HG03097 (cell line): ENCODE results near the gene KCNIP4.

ENCODE experiments used
- ATAC-seq: cut with Tn5 transposase; IDR thresholded peaks from one replicate; pipeline ENCODE4 v1.9.1; 2021; ENCODE audit not compliant: unreplicated experiment, low FRiP score

Gene KCNIP4

DNA sequence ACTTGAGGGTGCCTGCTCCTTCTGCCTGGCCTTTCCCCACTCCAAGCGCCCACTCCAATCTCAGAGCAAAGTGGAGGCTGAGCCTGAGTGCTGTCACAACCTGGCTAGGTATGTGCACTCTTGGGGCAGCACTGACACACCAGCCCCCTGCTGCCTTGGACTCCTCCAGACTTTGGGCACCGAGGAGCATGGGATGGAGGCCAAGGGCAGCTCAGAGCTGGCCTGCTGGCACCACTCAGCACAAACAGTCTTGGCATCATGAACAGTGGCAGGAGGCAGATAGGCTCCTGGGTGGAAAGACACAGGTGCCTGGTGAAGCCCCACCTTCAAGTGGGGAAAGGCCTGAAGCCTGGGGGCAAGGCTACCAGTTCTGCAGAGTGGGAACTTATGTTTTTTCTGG is 91.8 kb downstream of the KCNIP4 start:
- no peak for ATAC-seq

DNA sequence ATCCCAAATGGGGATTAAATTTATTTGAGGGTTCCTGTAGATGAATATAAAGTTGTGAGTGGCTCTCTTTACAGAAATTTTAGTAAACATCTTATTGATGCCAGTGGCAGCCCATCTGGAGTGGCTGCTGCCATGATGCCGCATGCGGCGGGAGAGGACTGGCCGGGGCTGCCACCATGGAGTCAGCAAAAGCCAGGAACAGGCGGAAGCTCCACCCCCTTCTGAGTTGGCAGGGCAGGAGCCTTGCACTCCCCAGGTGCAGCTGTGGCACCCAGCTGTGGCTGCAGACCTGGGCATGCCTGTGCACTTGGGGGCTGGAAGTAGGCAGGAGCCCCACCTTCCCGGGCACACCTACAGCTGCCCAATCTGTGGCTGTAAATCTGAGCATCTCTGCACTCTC is 92.3 kb downstream of the KCNIP4 start:
- no peak for ATAC-seq

DNA sequence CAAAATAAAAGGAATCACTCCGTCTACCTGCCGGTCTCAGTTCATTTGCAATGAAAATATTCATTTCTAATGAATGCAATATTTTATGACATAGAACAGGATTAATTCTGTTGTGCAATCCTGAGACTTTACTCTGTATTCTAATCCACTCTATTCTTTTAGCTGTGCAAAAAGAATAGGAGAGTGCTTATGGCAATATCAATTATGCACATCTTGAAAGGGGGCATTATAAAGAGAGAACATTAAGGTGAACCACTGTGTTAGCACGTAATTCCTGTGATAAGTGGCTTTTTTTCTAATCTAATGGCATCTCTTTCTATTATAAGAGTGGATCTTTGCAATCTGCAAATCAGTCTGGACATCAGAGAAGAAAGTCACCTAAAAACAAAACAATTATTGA is 99.5 kb downstream of the KCNIP4 start:
- ATAC-seq, result no peak

DNA sequence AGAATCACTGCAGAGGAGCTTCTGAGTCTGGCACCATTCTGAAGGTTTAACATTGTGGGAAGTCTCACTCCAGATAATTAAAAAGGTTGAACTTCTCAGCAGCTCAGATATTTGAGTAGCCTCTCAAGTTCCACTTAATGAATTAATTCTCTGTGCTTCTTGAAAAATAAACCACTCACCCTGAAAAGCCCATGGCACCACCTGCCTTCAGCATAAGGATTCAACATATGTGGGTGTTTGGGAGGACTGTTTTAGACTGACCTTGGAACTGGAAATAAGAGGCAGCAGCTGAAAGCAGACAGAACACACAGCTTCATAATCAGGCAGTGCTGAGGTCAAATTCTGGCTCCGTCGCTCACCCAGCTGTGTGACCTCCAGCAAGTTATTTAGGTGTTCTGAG is 100.6 kb downstream of the KCNIP4 start:
- no peak for ATAC-seq

DNA sequence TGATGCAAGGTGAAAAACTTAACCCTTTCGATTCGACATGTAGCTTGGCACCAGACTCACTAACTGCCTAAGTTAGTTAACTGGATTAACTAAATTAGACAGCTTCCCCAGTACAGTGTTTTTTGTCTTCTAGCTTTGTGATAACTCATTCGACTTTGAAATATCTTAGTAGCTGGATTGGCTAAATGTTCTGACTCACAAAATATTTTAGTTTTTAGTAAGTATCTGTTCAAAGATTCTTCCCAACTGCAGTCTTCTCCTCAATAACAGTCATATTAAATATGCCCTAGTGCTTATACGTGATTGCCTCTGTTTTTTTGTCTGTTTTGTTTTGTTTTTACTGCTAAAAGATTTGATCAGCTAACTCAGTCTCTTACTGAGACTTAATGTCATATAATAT is 102.9 kb downstream of the KCNIP4 start:
- ATAC-seq, result no peak

DNA sequence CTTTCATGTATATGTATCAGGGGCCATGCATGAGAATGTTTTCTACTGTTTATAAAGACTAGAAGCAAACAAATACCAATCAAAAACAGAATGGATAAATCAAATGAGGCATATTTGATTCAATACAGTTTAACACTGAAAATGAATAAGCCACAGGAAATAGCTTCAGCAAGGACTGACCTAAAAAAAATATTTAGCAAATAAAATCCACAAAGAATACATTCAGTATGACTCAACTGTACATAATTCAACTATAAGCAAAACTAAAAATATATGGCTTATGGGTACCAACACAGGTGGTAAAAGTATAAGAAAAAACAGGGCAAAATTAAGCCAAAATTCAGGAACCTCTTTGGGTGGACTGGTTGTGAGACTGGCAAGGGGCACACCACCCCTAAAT is 112.9 kb downstream of the KCNIP4 start:
- ATAC-seq, result no peak

DNA sequence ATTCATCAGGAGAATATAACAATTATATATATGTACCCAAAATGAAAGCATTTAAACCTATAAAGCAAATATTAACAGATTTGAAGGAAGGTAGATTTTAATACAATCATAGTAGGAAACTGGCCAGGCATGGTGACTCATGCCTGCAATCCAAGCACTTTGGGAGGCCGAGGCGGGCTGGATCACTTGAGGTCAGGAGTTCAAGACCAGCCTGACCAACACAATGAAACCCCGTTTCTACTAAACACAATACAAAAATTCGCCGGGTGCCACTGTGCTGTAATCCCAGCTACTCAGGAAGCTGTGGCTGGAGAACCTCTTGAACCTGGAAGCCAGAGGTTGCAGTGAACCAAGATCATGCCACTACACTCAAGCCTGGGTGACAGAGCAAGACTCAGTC is 118.3 kb downstream of the KCNIP4 start:
- ATAC-seq, result no peak

DNA sequence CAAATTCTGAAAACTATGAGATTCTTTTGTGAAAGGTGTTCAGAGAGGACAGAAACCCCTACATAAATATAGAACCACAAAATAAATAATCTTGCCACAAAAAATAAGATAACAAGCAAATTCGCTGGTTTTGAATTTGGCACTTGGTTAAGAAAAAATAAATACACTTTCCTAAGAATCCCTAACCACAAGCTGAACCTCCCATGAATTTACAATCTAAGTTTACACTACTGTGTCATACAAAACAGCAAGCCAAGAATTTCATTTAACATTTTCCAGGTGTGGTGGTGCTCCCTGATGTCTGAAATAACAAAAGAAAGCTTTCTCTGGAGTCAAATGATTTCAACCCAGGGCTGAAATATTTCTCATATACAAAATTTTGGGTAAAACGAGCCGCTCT is 121.0 kb downstream of the KCNIP4 start:
- no peak for ATAC-seq

DNA sequence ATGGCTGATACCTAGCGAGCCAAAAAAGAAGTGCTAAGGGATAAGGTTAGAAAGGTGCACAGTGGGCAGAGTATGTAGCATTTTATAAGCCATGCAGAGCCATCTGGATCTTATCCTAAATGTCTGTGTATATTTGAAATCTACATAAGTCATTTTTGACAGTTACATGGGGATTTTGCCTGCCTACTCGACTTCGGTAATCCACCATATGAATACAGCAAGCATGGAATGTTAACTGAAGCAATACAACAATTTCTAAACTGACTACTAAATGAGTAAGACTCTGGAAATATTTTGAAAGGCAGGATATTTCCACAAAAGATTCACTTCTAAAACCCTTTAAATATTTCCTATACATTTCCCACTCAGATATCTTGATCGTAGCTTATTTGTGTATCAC is 122.5 kb downstream of the KCNIP4 start:
- ATAC-seq, result no peak

DNA sequence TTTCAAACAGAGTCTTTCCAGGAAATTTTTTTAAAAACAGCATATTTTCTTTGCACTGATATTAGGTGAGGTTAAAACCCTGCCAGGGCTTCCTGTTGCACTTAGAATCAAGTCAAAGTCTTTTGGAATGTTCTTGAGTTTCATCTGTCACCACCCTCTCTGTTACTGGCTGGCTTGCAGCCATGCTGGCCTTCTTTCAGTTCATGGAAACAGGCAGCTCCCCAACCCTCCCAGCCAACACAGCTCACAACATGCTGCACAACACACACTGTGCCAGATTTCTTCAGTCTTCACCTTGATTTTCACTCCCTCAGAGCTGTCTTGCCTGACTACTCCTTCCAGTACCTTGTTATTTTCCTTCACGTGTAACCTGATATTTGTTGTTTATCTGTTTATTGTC is 129.5 kb downstream of the KCNIP4 start:
- no peak for ATAC-seq

DNA sequence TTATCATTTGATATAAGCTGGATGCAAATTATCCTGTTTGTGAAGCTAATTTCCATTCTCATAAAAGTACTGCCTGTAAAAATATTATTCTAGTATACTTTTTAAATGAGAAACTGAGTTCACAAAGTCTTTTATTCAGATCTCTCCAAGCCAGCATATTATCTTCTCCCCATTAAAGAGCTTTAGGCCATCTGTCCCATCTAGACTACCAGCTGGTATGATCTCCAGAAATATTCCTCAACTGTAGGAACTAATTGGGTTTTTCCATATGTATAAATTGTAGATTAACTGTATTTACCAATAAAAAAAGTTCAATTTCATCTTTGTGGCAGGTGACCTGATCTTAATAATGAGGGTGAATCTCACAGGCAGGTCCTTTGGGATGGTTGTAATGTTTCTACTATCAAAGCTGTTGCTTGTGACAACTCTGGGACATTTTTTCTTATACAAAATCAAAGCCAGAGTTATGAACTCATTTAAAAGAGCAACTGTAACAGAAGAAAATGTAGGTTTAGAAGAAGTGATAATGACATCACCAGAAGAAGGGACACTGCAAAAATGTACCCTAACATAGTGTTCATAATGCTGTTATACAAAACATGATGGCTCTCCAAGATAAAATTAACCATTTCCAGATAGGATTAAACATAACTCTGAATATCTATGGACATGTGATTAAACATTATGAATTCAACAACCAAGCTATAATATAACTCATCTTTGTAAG is 132.8 kb downstream of the KCNIP4 start:
- no peak for ATAC-seq

DNA sequence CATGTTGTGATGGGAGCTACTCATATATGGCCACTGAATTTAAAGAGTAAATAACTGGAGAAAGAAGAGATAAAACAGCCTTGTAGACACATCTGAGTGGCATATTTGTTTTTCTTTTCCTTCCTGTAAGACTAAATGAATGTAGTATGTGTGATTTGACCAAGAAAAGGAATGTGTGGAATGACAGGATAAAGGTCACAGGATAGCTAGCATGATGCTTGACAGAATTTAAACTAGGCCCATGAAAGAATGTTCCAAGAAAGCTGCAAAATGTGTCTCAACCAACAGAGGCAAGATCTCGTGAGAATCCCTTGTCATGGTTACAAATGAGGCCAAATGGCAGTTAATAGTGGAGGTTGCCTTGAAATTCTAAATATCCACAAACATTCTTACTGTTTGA is 137.0 kb downstream of the KCNIP4 start:
- no peak for ATAC-seq

DNA sequence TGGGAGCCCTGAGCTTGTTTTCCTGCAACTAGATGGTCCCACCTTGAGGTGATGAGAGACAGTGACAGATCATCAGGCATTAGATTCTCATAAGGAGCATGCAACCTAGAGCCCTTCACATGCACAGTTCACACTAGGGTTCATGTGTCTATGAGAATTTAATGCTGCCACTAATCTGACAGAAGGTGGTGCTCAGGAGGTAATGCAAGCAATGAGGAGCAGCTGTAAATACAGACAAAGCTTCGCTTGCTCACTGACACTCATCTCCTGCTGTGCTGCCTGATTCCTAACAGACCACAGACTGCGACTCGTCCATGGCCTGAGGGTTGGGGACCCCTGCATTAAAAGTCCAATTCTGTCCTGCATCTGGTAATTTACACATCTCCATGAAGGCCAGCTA is 141.6 kb downstream of the KCNIP4 start:
- ATAC-seq, result no peak

DNA sequence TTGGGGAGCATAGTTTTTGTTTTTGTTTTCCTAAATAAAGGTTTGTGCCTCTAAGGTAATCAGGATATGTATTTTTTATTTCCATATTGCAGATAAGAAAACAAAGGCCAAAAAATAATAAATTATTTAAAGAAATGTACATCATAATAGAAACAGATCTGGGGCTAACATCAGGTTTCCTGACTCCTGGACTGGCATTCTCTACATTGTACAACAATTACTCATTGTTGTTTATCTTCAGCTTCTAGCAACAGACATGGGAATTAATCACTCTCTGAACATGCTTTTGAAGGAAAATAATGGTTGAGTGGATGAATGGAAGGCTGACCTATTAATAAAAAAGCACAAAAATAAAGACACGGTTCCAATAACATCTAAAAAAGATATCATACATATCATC is 146.2 kb downstream of the KCNIP4 start:
- no peak for ATAC-seq

DNA sequence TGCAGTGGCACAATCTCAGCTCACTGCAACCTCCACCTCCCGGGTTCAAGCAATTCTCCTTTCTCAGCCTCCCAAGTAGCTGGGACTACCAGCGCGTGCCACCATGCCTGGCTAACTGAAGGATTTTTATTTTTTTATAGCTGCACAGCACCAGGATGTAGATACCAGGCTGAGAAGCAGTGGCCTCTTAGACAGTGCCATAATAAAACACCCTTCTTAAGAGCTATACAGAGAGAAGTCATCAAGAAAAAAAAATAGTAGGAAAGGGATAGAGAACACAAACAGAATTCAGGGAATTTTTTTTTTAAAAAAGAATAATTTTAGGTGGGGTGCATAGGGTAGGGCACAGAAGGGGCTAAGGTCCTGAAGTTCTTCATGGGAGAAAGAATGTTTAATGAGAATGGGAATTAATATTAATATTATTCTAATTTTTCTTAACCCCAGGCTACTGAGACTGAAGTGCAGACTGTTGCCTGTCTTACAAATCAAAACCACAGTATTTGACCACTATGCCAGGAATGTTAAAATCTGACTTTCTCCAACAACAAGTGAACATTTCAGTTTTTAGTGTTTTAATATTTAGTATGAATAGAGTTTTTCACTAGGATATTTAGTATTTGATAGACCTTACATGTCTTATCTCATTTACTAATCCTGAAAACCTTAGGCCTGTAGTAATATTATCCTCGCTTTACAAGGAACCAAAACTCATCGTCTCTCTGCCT is 146.7 kb downstream of the KCNIP4 start:
- ATAC-seq, result no peak

DNA sequence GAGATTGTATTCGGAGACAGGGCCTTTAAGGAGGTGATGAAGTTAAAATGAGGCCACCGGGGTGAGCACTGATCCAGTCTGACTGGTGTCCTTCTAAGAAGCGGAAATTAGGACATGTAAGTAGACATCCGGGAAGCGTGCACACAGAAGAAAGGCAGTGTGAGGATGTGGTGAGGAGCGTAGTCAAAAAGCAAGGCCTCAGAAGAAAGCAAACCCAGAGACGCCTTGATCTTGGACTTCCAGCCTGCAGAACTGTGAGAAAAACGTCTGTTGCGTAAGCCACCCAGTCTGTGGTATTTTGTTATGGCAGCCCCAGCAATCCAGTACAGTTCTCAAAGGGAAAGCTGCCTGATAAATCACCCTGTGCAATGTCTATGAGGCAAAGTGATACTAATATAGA is 153.5 kb downstream of the KCNIP4 start:
- ATAC-seq, result no peak

DNA sequence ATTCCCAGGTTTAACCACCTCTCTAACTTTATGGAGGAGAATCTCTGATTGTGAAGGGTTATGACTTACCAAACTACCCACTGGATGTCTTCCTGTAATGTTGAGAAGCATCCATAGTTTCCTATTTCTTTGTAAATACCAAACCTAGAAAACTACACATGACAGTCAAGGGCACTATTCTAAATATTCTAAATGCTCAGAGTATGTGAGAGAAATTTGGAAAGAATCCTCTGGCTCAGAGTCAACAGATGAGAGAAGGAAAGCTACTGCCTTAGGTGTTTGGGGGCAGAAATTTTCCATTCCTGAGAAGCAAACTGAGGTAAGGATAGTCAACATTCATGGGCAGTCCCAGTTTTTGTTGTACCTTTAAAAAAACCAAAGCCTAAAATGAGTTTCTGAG is 155.8 kb downstream of the KCNIP4 start:
- no peak for ATAC-seq

DNA sequence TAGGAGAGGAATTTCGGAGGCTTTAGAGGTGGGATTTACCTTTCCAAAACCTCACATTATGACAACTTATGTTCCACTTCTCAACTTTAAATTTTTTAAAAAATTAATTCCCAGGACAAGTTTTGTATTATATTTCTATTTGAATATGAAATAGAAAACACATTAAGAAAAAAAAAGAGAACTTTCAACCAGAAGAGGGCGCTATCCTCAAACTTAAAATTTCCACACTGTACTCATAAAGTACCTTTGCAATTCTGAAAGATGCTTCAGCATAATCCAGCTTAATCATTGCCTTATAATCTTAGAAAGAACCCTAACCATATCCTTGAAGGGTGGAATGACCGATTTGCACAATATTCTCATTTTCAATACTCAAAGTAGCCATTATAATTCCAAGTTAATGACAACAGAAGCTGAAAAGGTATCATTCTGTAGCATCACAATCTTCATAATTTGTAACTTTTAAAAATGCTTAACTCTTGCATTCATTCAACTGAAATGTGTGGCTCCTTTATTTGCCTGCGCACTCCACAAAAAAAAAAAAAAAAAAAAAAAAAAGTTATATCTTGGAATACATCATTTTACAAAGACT is 158.0 kb downstream of the KCNIP4 start:
- ATAC-seq, result no peak

DNA sequence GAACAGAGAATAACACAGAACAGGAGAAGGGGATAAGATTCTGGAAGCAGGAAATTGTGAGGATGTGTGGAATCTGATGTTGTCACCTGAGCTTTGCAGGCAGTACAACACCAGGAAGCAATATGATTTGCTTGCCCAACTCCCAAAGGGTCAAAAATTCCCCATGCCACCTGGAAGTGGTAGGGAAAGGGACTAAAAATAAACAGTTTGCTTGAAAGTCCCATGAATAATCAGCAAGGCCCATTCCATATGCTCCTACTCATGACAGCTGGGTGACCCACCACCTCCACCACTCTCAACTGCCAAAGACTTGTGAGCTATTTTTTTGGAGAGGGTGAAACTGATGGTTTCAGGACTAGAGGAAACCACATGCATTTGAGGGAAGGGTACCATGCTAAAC is 168.4 kb downstream of the KCNIP4 start:
- no peak for ATAC-seq

DNA sequence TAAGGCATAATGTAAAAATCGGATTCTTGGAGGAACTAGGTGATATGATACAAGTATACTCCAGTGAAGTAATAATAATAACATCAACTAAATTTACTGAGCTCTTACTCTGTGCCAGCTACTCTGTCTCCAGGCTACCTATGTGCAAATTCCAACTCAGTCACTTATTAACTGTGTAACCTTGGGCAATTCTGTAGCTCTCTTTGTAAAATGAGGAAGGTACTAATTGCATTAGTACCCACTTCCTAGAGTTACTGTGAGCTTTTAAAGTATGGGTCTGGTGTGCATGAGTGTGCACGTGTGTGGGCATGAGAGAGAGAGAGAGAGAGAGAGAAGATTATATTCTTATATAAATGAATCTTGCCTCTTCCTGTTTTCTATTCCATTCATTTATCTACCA is 169.9 kb downstream of the KCNIP4 start:
- no peak for ATAC-seq

DNA sequence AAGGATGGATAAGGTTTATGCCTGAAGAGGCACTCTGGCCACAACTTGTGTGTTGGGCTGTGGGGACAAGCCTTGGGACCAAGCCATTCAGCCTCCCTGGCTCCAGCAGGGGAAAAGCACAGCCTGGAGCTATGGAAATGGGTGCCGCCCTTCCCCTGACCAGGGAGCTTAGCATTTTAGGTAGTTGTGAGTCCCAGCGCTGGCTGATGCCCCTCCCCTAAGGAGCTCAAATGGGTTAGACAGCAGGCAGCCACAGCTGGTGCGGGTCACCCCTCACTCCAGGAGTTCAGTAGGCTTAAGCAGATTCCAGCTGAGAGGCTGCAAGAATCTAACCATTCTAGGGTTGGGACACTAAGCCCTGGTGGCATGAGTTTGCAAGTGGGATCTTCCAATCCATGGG is 172.9 kb downstream of the KCNIP4 start:
- ATAC-seq, result no peak
